GM23338 (cell line): ENCODE results near the gene HCN3. TPM values are rescaled to one million over a fixed set of nuclear protein-coding genes. Genes with fewer than 3 reads are reported as not detected.
"Not testable (repeated sequence)": the region's sequence is repeated elsewhere in the genome, so short reads cannot be mapped to it uniquely, and the experiment has no call there.

ENCODE experiments used
- ATAC-seq: fragments of 200-7000 bp; cut with Tn5 transposase; 3 replicates; pipeline ENCODE4 v1.9.1; 2020
- DNase-seq: peaks from one replicate; pipeline ENCODE4 v3.0.0-alpha.2; 2015; ENCODE audit warnings: low spot score
- H2AFZ ChIP-seq: fragments of 200-600 bp; sonication (generic); 2 replicates; pipeline ENCODE4 v1.8.0; 2016; ENCODE audit warnings: antibody characterized with exemption, mild to moderate bottlenecking, moderate library complexity
- H3F3A ChIP-seq: fragments of 200-600 bp; sonication (generic); replicated peaks from 2 replicates; pipeline ENCODE4 v1.8.0; 2017; ENCODE audit warnings: antibody characterized with exemption, mixed run types, low read depth
- H3K27ac ChIP-seq: fragments of 200-600 bp; sonication (generic); 2 replicates; pipeline ENCODE4 v1.6.1; 2016; ENCODE audit warnings: low read depth
- H3K27me3 ChIP-seq: fragments of 200-600 bp; sonication (generic); 2 replicates; pipeline ENCODE4 v1.8.0; 2016; ENCODE audit warnings: mild to moderate bottlenecking, mixed run types, moderate library complexity; ENCODE audit not compliant: insufficient read depth
- H3K36me3 ChIP-seq: fragments of 200-600 bp; sonication (generic); 2 replicates; pipeline ENCODE4 v1.8.0; 2016; ENCODE audit warnings: mild to moderate bottlenecking; ENCODE audit not compliant: insufficient read depth
- H3K4me1 ChIP-seq: fragments of 200-600 bp; sonication (generic); 2 replicates; pipeline ENCODE4 v1.8.0; 2016; ENCODE audit warnings: mild to moderate bottlenecking, moderate library complexity; ENCODE audit not compliant: insufficient read depth
- H3K4me2 ChIP-seq: fragments of 200-600 bp; sonication (generic); 2 replicates; pipeline ENCODE4 v1.7.1; 2017; ENCODE audit warnings: mixed run types
- H3K4me3 ChIP-seq: fragments of 200-600 bp; sonication (generic); 2 replicates; pipeline ENCODE4 v1.6.1; 2016; ENCODE audit warnings: mixed run types
- H3K79me2 ChIP-seq: fragments of 200-600 bp; sonication (generic); replicated peaks from 2 replicates; pipeline ENCODE4 v1.8.0; 2017; ENCODE audit warnings: mild to moderate bottlenecking; ENCODE audit not compliant: insufficient read depth
- H3K9me2 ChIP-seq: fragments of 200-600 bp; sonication (generic); 2 replicates; pipeline ENCODE4 v1.8.0; 2017; ENCODE audit not compliant: insufficient read depth
- H4K20me1 ChIP-seq: fragments of 200-600 bp; sonication (generic); replicated peaks from 2 replicates; pipeline ENCODE4 v1.8.0; 2017; ENCODE audit warnings: mild to moderate bottlenecking; ENCODE audit not compliant: insufficient read depth
- H3K27ac Mint-ChIP-seq: 2 replicates; pipeline ENCODE4 v1.8.0; 2020; ENCODE audit warnings: inconsistent platforms, mild to moderate bottlenecking, moderate library complexity, mixed read lengths
- H3K27me3 Mint-ChIP-seq: 3 replicates; pipeline ENCODE4 v1.8.0; 2022; ENCODE audit warnings: low read depth, mild to moderate bottlenecking, moderate library complexity, mixed read lengths, inconsistent platforms; ENCODE audit not compliant: insufficient read depth, poor library complexity
- H3K36me3 Mint-ChIP-seq: 3 replicates; pipeline ENCODE4 v1.8.0; 2021; ENCODE audit warnings: low read depth, mild to moderate bottlenecking, inconsistent platforms, moderate library complexity, mixed read lengths
- H3K4me1 Mint-ChIP-seq: 3 replicates; pipeline ENCODE4 v1.8.0; 2020; ENCODE audit warnings: mild to moderate bottlenecking, inconsistent platforms, mixed read lengths
- H3K4me3 Mint-ChIP-seq: 3 replicates; pipeline ENCODE4 v1.8.0; 2021; ENCODE audit warnings: moderate library complexity, mild to moderate bottlenecking, inconsistent platforms, mixed read lengths
- H3K9me3 Mint-ChIP-seq: 3 replicates; pipeline ENCODE4 v1.8.0; 2020; ENCODE audit warnings: moderate library complexity, mild to moderate bottlenecking, inconsistent platforms, mixed read lengths
- CTCF ChIP-seq, 2 experiments: fragments of 200-600 bp in 1 of 2; sonication (generic) in 1 of 2; conservative IDR thresholded peaks; 2 replicates each; pipeline versions ENCODE4 v1.5.1 to v1.6.1; 2016 to 2017; ENCODE audit warnings: antibody characterized with exemption in 2 of 2, low read depth in 2 of 2, mild to moderate bottlenecking in 2 of 2, moderate library complexity in 1 of 2
- JUNB ChIP-seq: IDR thresholded peaks from one replicate; pipeline ENCODE4 v1.6.1; 2016; ENCODE audit warnings: antibody characterized with exemption; ENCODE audit not compliant: unreplicated experiment
- POLR2AphosphoS5 ChIP-seq: IDR thresholded peaks from 2 replicates; pipeline ENCODE4 v1.6.1; 2016; ENCODE audit warnings: antibody characterized with exemption, low read depth
- REST ChIP-seq: IDR thresholded peaks from one replicate; pipeline ENCODE4 v1.6.1; 2018; ENCODE audit warnings: antibody characterized with exemption; ENCODE audit not compliant: unreplicated experiment
- long read RNA-seq: library from polyadenylated mRNA; unstranded; transcript quantifications from one replicate; pipeline ENCODE4 v2.0.0, GENCODE V29; 2020; ENCODE audit not compliant: unreplicated experiment
- polyA plus RNA-seq: library from polyadenylated mRNA; unstranded; fragments of >200 nt; fragmentation: Nextera tagmentation; extraction: Ambion mirVana; gene quantifications from 2 replicates; pipeline ENCODE4 v1.2.1, GENCODE V29; 2016
- total RNA-seq: library from RNA; depleted of rRNA; stranded (reverse); fragments of >200 nt; shearing (Covaris generic); gene quantifications from 2 replicates; pipeline ENCODE4 v1.2.3, GENCODE V29; 2014; rRNA removed

The HCN3 gene
- total RNA-seq (3.5 and 4.9 TPM in 2 replicates), polyA plus RNA-seq (3.4 and 4.6 TPM in 2 replicates)
- long read RNA-seq, partial matches to known transcripts = 0 of 1 reads
- long read RNA-seq, other reads (novel, unspliced or antisense) = 1 of 1 reads

- peak within 1 kb of the TSS; percentile 72 for H2AFZ ChIP-seq
- peaks cover 2% of the 10 kb centered on the region; the same call in 1 of the 2 replicates for H4K20me1 ChIP-seq
- peaks cover 7% of the 10 kb centered on the region for H3K79me2 ChIP-seq
- H3K36me3 ChIP-seq = no peaks in the 10 kb centered on the region
- H3K27me3 ChIP-seq = no peaks in the 10 kb centered on the region
- peaks cover 18% of the 10 kb centered on the region for H3K27me3 Mint-ChIP-seq
- ATAC-seq = peak; percentile 61
- peak; percentile 45 to 66 for TF ChIP-seq CTCF (conservative IDR thresholded peaks at IDR 0.05; ENCODE audit: low read depth in 2 of 2)
- peak; percentile 29 for TF ChIP-seq REST
- no peak for TF ChIP-seq POLR2AphosphoS5
- H3K27ac Mint-ChIP-seq = no peak within 1 kb of the TSS
- H3F3A ChIP-seq = peaks cover 24% of the 10 kb centered on the region
- peaks cover 35% of the 10 kb centered on the region for H3K4me1 Mint-ChIP-seq
- peak; percentile 100 for DNase-seq
- peaks cover 7% of the 10 kb centered on the region for H3K36me3 Mint-ChIP-seq
- H3K4me2 ChIP-seq = peak within 1 kb of the TSS; percentile 96
- no peak within 1 kb of the TSS for H3K27ac ChIP-seq
- peak within 1 kb of the TSS; percentile 89 for H3K4me3 ChIP-seq
- no peaks in the 10 kb centered on the region for H3K9me2 ChIP-seq
- peaks cover 31% of the 10 kb centered on the region for H3K4me1 ChIP-seq
- H3K9me3 Mint-ChIP-seq = peaks cover 4% of the 10 kb centered on the region; the same call in 2 of the 3 replicates
- peak within 1 kb of the TSS; percentile 73 for H3K4me3 Mint-ChIP-seq
Observed at GRCh38 chr1:155277070-155277901, at the start of gene HCN3. Gene HCN3 (plus strand): TSS chr1:155277463. CDS start chr1:155277591, 128 bp downstream.

- no peak for DNase-seq
- Histone ChIP-seq H3K4me3 (peak overlapping the region; percentile 55), H3K4me1 (peaks cover 14% of the 10 kb centered on the region), H3F3A (peaks cover 8% of the 10 kb centered on the region), H3K27ac (peak overlapping the region; percentile 87), H3K9me2 (no peaks in the 10 kb centered on the region), H3K4me2 (peak overlapping the region; percentile 88), H2AFZ (peak overlapping the region; percentile 29), H3K79me2 (peaks cover 11% of the 10 kb centered on the region), H4K20me1 (peaks cover 6% of the 10 kb centered on the region; the same call in 1 of the 2 replicates), H3K36me3 (no peaks in the 10 kb centered on the region; the same call in 1 of the 2 replicates), H3K27me3 (no peaks in the 10 kb centered on the region; the same call in 1 of the 2 replicates)
- Mint-ChIP-seq H3K27me3 (peaks cover 29% of the 10 kb centered on the region), H3K4me3 (peak overlapping the region; percentile 83), H3K4me1 (peaks cover 28% of the 10 kb centered on the region), H3K27ac (peak overlapping the region; percentile 98), H3K9me3 (no peaks in the 10 kb centered on the region), H3K36me3 (peaks cover 9% of the 10 kb centered on the region; the same call in 1 of the 3 replicates)
- no peak for TF ChIP-seq JUNB
- TF ChIP-seq CTCF (conservative IDR thresholded peaks at IDR 0.05; ENCODE audit: low read depth in 2 of 2) = 0 out of 4 replicates have a peak, but pooled peaks of 1 of the 2 experiments have one; percentile 20
- no peak for ATAC-seq
Observed at GRCh38 chr1:155228096-155228427, 49.2 kb upstream of the HCN3 start.

GRCh38 chr1:155231302-155231701 is 46.0 kb upstream of the HCN3 start:
- H3K9me2 ChIP-seq, ATAC-seq, H4K20me1 ChIP-seq, H3K4me3 ChIP-seq, DNase-seq, H3K4me3 Mint-ChIP-seq, H3K36me3 ChIP-seq, H3K36me3 Mint-ChIP-seq, H3K79me2 ChIP-seq, H3K9me3 Mint-ChIP-seq, H2AFZ ChIP-seq, H3F3A ChIP-seq, H3K27ac ChIP-seq, H3K27me3 ChIP-seq, H3K4me2 ChIP-seq, H3K27ac Mint-ChIP-seq, H3K4me1 ChIP-seq: not testable (repeated sequence)
- Mint-ChIP-seq H3K27me3 (peaks cover 26% of the 10 kb centered on the region), H3K4me1 (peaks cover 13% of the 10 kb centered on the region)
